Measurements from ENCODE around the gene PRRG2. TPM values are rescaled to one million over a fixed set of nuclear protein-coding genes. Genes with fewer than 3 reads are reported as not detected.

The PRRG2 gene
- total and polyA plus RNA-seq, 10 of the 15 experiments (the other 5 are each of a cell fraction or from before 2014, with no cell fraction given), result 0.09 to 2.1 (median 0.86) TPM

DNA sequence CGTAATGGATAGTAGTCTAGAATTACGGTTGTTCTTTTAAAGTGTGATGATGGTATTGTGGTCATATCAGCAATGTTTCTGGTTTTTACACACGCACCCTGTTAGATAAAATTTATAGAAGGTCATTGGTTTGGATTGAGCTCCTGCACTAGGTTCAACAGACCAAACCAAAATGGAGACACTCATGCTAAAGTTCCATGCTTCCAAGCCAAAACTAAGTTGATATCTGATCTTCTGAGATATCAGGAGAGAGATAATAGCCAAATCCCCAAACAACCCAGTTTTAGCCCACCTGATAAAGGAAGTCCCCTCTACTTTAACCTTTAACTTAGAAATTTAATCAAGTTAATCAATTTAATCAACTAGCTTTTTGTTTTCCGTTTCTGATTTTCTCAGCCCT lies 1.9 kb upstream of the PRRG2 start:
- Histone ChIP-seq H3K4me3 (peak overlapping the region; percentile 77), H3K27ac (ENCODE audit: control insufficient read depth, insufficient read depth) (no peak overlapping the region)

More for the DNA sequence above, 1.9 kb upstream of the PRRG2 start:
- FAIRE-seq (no peak), DNase-seq (ENCODE audit: low read depth, low spot score) (no peak), ATAC-seq (no peak)
- intact Hi-C loops (cut with micrococcal nuclease; ENCODE audit: unreplicated experiment) (no loop called here), in situ Hi-C loops (cut with MboI) (no loop called here)
- peaks cover 1 to 3% of the 10 kb centered on the region in 2 experiments; a peak in 2 of 4 replicates for H3K36me3 ChIP-seq (ENCODE audit: control insufficient read depth in 2 of 2, insufficient read depth in 2 of 2, low read length in 1 of 2)
- ChIA-PET SMC1A (ENCODE audit: uncharacterized antibody, unreplicated experiment) (interaction anchor here (1.6 to 3.4 kb wide), 4 partner anchors 9 to 100 kb away, joined by 3 to 14 read pairs (median 10); partner anchors contain the start of genes PRMT1 and RRAS), POLR2A (interaction anchor here (0.6 to 2.9 kb wide), 10 partner anchors 8 to 183 kb away, joined by 3 to 23 read pairs (median 8); partner anchors contain the start of genes BCL2L12, IRF3, PRMT1 and PRR12), CTCF (interaction anchor here (0.6 to 4.2 kb wide), 5 partner anchors 9 to 105 kb away, joined by 4 to 48 read pairs (median 7); partner anchors contain the start of gene FLT3LG), RAD21 (ENCODE audit: unreplicated experiment) (interaction anchor here (1.0 to 2.6 kb wide), 6 partner anchors 8 to 100 kb away, joined by 3 to 14 read pairs (median 5); partner anchors contain the start of gene RRAS)
- no peaks in the 10 kb centered on the region for H4K20me1 ChIP-seq (ENCODE audit: control insufficient read depth, insufficient read depth)
- H3K9ac ChIP-seq (ENCODE audit: control insufficient read depth, insufficient read depth, low read length), result no peak overlapping the region; the same call in 1 of the 2 replicates
- no peak for TF ChIP-seq EP300 (IDR thresholded peaks at IDR 0.05; ENCODE audit: borderline replicate concordance in 1 of 2, control insufficient read depth in 1 of 2, low read depth in 2 of 2, low read length in 2 of 2)
- TF ChIP-seq, protein P1, sequence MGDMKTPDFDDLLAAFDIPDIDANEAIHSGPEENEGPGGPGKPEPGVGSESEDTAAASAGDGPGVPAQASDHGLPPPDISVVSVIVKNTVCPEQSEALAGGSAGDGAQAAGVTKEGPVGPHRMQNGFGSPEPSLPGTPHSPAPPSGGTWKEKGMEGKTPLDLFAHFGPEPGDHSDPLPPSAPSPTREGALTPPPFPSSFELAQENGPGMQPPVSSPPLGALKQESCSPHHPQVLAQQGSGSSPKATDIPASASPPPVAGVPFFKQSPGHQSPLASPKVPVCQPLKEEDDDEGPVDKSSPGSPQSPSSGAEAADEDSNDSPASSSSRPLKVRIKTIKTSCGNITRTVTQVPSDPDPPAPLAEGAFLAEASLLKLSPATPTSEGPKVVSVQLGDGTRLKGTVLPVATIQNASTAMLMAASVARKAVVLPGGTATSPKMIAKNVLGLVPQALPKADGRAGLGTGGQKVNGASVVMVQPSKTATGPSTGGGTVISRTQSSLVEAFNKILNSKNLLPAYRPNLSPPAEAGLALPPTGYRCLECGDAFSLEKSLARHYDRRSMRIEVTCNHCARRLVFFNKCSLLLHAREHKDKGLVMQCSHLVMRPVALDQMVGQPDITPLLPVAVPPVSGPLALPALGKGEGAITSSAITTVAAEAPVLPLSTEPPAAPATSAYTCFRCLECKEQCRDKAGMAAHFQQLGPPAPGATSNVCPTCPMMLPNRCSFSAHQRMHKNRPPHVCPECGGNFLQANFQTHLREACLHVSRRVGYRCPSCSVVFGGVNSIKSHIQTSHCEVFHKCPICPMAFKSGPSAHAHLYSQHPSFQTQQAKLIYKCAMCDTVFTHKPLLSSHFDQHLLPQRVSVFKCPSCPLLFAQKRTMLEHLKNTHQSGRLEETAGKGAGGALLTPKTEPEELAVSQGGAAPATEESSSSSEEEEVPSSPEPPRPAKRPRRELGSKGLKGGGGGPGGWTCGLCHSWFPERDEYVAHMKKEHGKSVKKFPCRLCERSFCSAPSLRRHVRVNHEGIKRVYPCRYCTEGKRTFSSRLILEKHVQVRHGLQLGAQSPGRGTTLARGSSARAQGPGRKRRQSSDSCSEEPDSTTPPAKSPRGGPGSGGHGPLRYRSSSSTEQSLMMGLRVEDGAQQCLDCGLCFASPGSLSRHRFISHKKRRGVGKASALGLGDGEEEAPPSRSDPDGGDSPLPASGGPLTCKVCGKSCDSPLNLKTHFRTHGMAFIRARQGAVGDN (IDR thresholded peaks at IDR 0.05), result 0 out of 2 replicates have a peak, but pooled peaks have one; percentile 33
- H3K27me3 ChIP-seq (replicated peaks in 1 of 2; ENCODE audit: control insufficient read depth in 2 of 2, insufficient read depth in 2 of 2, low read length in 1 of 2), result no peaks in the 10 kb centered on the region
- peaks cover 17% of the 10 kb centered on the region for H3K79me2 ChIP-seq (ENCODE audit: control insufficient read depth, insufficient read depth, low read length)
- no peak overlapping the region for H2AFZ ChIP-seq (ENCODE audit: control insufficient read depth, low read depth, low read length)
- H3K9me3 ChIP-seq (replicated peaks; ENCODE audit: control insufficient read depth, insufficient read depth, low read length), result no peaks in the 10 kb centered on the region
- WGBS (ENCODE audit: insufficient coverage, insufficient replicate concordance, low lambda C conversion rate, missing lambda C conversion rate), result 66% methylated on average over 4 of the region's 4 CpGs
- H3K4me1 ChIP-seq (ENCODE audit: control insufficient read depth, insufficient read depth, low read length), result peaks cover 7% of the 10 kb centered on the region; the same call in 1 of the 2 replicates
- BruUV-seq (replicated peaks), result no TSS peak
- peak overlapping the region; percentile 68 for H3K4me2 ChIP-seq (ENCODE audit: control insufficient read depth, insufficient read depth)
